K562 (cell line): ENCODE measurements around the gene ZNF548. TPM values are rescaled to one million over a fixed set of nuclear protein-coding genes. Genes with fewer than 3 reads are reported as not detected.

Experiments used
- DLX4 ChIP-seq: fragments of 250-450 bp; sonication (Bioruptor Pico); IDR thresholded peaks from 2 replicates; pipeline ENCODE4 v1.6.1; 2021; ENCODE audit warnings: mild to moderate bottlenecking
- EGR1 ChIP-seq: fragments of 450-650 bp; conservative IDR thresholded peaks from 2 replicates; pipeline ENCODE4 v1.6.1; 2017; ENCODE audit warnings: mild to moderate bottlenecking
- ETV5 ChIP-seq: sonication (generic); formaldehyde crosslinking; IDR thresholded peaks from 2 replicates; pipeline ENCODE4 v1.4.0; 2020; ENCODE audit warnings: low read depth, mild to moderate bottlenecking, missing genetic modification reagents
- ILK ChIP-seq: fragments of 450-650 bp; IDR thresholded peaks from 2 replicates; pipeline ENCODE4 v1.6.1; 2016; ENCODE audit warnings: missing genetic modification characterization, low read depth, mild to moderate bottlenecking, missing compliant biosample characterization, moderate library complexity, borderline replicate concordance
- MECOM ChIP-seq: fragments of 250-450 bp; sonication (Bioruptor Pico); IDR thresholded peaks from 2 replicates; pipeline ENCODE4 v1.8.0; 2022; ENCODE audit warnings: inconsistent platforms
- PHTF2 ChIP-seq: fragments of 250-450 bp; sonication (Bioruptor Pico); IDR thresholded peaks from 2 replicates; pipeline ENCODE4 v1.5.0; 2021; ENCODE audit warnings: mild to moderate bottlenecking
- STAT5B ChIP-seq: fragments of 250-450 bp; sonication (Bioruptor Pico); IDR thresholded peaks from 2 replicates; pipeline ENCODE4 v1.8.0; 2021; ENCODE audit warnings: mild to moderate bottlenecking, inconsistent platforms
- TAF9B ChIP-seq: fragments of 450-650 bp; IDR thresholded peaks from 2 replicates; pipeline ENCODE4 v1.6.1; 2018; ENCODE audit warnings: mild to moderate bottlenecking; ENCODE audit not compliant: partially characterized antibody
- TCF3 ChIP-seq: sonication (generic); formaldehyde crosslinking; IDR thresholded peaks from 2 replicates; pipeline ENCODE4 v1.4.0; 2020; ENCODE audit warnings: mild to moderate bottlenecking, missing genetic modification reagents
- TGIF2 ChIP-seq: sonication (generic); formaldehyde crosslinking; IDR thresholded peaks from 2 replicates; pipeline ENCODE4 v1.8.1; 2022; ENCODE audit warnings: mild to moderate bottlenecking, missing genetic modification reagents, moderate library complexity
- ZNF639 ChIP-seq, 2 experiments: fragments of 200-800 bp in 1 of 2; sonication (Bioruptor generic) in 1 of 2; sonication (generic) in 1 of 2; formaldehyde crosslinking in 1 of 2; IDR thresholded peaks in 1 of 2; conservative IDR thresholded peaks in 1 of 2; 2 replicates each; pipeline versions ENCODE4 v1.5.0 to v1.6.1; 2016 to 2020; ENCODE audit warnings: missing compliant biosample characterization in 1 of 2, missing genetic modification characterization in 1 of 2, missing genetic modification reagents in 1 of 2
- polyA plus RNA-seq, 8 experiments: library from polyadenylated mRNA; depleted of rRNA in 4 of 8; stranded (reverse) in 5 of 8; unstranded in 3 of 8; fragments of >200 nt; fragmentation: Nextera tagmentation in 2 of 8; fragmentation: Illumina TruSeq in 1 of 8; extraction: Ambion mirVana in 2 of 8; extraction: Trizol in 1 of 8; gene quantifications; 2 replicates each; pipeline versions ENCODE4 v1.2.1 to v1.2.3, GENCODE V29; 2011 to 2014; ENCODE audit warnings: inconsistent platforms in 1 of 8, missing spikeins in 1 of 8
- total RNA-seq, 7 experiments: library from RNA; depleted of rRNA in 6 of 7; stranded (reverse); fragments of >200 nt in 6 of 7; fragmentation: Illumina TruSeq in 2 of 7; extraction: Trizol in 2 of 7; gene quantifications; 2 replicates each; pipeline versions ENCODE4 v1.2.1 to v1.2.3, GENCODE V29; 2011 to 2021; ENCODE audit warnings: low replicate concordance in 1 of 7
- TF ChIP-seq, protein P1 (sequence below), 2 experiments: fragments of 450-650 bp; IDR thresholded peaks; 2 replicates each; pipeline ENCODE4 v1.6.1; 2016; ENCODE audit warnings: mild to moderate bottlenecking in 2 of 2, borderline replicate concordance in 1 of 2, low read depth in 1 of 2, moderate library complexity in 1 of 2
- TF ChIP-seq, protein P2 (sequence below): sonication (generic); formaldehyde crosslinking; IDR thresholded peaks from 2 replicates; pipeline ENCODE4 v1.8.1; 2023; ENCODE audit warnings: mild to moderate bottlenecking, missing genetic modification reagents
- TF ChIP-seq, protein P3 (sequence below): fragments of 450-650 bp; IDR thresholded peaks from 2 replicates; pipeline ENCODE4 v1.6.1; 2016; ENCODE audit warnings: missing biosample characterization, missing genetic modification characterization

The ZNF548 gene
- total and polyA plus RNA-seq, 9 of the 15 experiments (the other 6 are each of a cell fraction or from before 2014, with no cell fraction given): 1.5 to 8.7 (median 4.5) TPM

DNA sequence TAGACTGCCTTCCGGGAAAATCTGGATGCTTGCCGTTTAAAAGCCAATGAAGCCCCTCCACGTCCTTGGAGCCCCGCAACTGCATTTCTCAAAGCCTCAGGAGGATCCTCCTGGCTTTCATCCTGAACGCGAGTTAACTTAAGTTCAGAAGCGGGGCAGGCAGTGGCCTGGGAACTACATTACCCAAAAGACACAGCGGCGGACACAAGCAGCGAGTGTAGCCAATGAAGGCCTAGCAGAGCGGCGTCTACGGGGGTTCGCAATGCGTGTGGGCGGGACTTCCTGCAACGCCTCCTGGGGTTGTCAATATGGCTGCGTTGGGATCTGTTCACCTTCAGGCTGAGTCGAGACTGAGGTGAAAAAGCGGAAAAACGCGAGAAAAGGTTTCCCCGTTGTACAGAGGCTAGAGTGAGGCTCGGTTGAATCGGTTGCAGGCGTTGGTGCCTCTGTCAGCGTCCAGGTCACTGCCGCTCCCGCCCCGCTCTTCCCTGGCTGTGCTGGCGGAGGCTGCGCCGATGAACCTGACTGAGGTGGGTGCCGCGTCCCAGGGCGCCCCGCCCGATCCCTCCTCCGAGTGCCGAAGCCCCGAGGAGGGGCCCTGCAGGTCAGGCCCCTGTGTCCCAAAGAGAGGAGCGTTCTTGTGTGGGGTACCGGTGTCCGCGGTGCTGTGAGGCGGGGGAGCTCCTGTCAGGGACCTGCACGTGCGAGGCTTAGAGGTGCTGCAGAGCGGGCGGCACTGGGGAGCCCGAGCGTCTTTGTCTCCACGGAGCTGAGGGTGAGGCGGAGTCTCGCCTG, 21.4 kb downstream of the ZNF548 start, which contains the start of gene ZNF17 (continued):
- TF ChIP-seq, protein P1, sequence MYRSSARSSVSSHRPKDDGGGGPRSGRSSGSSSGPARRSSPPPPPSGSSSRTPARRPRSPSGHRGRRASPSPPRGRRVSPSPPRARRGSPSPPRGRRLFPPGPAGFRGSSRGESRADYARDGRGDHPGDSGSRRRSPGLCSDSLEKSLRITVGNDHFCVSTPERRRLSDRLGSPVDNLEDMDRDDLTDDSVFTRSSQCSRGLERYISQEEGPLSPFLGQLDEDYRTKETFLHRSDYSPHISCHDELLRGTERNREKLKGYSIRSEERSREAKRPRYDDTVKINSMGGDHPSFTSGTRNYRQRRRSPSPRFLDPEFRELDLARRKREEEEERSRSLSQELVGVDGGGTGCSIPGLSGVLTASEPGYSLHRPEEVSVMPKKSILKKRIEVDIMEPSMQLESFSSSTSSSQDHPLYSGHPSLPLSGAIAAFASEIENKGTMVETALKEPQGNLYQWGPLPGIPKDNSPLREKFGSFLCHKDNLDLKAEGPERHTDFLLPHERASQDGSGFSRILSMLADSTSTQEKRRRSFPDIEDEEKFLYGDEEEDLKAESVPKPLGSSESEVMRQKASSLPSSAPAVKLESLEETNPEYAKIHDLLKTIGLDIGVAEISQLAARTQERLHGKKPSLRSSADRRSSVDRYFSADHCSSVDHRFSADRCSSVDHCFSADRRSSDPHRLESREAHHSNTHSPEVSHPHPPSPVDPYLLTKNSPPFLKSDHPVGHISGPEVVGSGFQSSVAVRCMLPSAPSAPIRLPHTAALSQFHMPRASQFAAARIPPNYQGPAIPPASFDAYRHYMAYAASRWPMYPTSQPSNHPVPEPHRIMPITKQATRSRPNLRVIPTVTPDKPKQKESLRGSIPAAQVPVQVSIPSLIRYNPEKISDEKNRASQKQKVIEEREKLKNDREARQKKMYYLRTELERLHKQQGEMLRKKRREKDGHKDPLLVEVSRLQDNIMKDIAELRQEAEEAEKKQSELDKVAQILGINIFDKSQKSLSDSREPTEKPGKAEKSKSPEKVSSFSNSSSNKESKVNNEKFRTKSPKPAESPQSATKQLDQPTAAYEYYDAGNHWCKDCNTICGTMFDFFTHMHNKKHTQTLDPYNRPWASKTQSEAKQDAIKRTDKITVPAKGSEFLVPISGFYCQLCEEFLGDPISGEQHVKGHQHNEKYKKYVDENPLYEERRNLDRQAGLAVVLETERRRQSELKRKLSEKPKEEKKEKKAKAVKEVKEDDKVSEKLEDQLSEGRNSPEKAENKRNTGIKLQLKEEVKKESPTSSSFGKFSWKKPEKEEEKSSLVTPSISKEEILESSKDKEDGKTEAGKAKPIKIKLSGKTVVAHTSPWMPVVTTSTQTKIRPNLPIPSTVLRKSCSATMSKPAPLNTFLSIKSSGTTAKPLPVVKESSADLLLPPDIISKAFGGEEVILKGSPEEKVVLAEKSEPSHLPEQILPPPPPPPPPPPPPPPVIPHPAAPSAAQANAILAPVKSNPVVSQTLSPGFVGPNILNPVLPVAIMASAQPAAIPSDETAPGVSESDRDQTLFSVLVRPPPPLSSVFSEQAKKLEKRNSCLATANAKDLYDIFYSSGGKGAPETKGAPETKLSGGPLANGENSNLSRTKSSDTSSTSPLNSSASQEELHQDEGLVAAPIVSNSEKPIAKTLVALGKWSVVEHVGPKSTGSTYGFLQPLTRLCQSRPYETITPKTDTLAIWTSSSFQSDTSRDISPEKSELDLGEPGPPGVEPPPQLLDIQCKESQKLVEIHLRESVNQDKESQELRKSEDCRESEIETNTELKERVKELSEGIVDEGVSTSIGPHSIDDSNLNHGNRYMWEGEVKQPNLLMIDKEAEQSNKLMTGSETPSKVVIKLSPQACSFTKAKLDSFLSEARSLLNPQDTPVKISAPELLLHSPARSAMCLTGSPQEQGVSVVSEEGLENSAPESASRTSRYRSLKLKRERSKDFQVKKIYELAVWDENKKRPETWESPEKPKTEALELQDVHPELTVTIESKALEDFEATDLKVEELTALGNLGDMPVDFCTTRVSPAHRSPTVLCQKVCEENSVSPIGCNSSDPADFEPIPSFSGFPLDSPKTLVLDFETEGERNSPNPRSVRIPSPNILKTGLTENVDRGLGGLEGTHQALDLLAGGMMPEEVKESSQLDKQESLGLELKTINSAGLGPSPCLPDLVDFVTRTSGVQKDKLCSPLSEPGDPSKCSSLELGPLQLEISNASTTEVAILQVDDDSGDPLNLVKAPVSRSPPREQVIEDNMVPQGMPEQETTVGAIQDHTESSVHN (IDR thresholded peaks at IDR 0.05; ENCODE audit: borderline replicate concordance in 1 of 2, low read depth in 1 of 2): no peak
- TF ChIP-seq ILK (tag) (no peak), ETV5 (CRISPR knock-in tag) (no peak), STAT5B (CRISPR knock-in tag) (no peak), DLX4 (CRISPR knock-in tag) (no peak), MECOM (CRISPR knock-in tag) (no peak), TAF9B (no peak), TCF3 (CRISPR knock-in tag) (no peak), PHTF2 (no peak), EGR1 (peak; percentile 67), ZNF639 (CRISPR knock-in tag; conservative IDR thresholded peaks at IDR 0.05 in 1 of 2, IDR thresholded peaks at IDR 0.05 in 1 of 2) (no peak), TGIF2 (no peak)
- TF ChIP-seq, protein P2, sequence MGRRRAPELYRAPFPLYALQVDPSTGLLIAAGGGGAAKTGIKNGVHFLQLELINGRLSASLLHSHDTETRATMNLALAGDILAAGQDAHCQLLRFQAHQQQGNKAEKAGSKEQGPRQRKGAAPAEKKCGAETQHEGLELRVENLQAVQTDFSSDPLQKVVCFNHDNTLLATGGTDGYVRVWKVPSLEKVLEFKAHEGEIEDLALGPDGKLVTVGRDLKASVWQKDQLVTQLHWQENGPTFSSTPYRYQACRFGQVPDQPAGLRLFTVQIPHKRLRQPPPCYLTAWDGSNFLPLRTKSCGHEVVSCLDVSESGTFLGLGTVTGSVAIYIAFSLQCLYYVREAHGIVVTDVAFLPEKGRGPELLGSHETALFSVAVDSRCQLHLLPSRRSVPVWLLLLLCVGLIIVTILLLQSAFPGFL: no peak
- TF ChIP-seq, protein P3, sequence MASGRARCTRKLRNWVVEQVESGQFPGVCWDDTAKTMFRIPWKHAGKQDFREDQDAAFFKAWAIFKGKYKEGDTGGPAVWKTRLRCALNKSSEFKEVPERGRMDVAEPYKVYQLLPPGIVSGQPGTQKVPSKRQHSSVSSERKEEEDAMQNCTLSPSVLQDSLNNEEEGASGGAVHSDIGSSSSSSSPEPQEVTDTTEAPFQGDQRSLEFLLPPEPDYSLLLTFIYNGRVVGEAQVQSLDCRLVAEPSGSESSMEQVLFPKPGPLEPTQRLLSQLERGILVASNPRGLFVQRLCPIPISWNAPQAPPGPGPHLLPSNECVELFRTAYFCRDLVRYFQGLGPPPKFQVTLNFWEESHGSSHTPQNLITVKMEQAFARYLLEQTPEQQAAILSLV: no peak
